ENCODE results near the gene TBX3. TPM values are rescaled to one million over a fixed set of nuclear protein-coding genes. Genes with fewer than 3 reads are reported as not detected.

The TBX3 gene
- total and polyA plus RNA-seq, 2 donors (not counting 3 experiments of a cell fraction or from before 2014, with no cell fraction given): 0.52 to 2.0 TPM

- intact Hi-C loops (cut with micrococcal nuclease): no loop called here
These were observed 17.1 kb upstream of the TBX3 start for GRCh38 chr12:114701104-114701414.

DNA sequence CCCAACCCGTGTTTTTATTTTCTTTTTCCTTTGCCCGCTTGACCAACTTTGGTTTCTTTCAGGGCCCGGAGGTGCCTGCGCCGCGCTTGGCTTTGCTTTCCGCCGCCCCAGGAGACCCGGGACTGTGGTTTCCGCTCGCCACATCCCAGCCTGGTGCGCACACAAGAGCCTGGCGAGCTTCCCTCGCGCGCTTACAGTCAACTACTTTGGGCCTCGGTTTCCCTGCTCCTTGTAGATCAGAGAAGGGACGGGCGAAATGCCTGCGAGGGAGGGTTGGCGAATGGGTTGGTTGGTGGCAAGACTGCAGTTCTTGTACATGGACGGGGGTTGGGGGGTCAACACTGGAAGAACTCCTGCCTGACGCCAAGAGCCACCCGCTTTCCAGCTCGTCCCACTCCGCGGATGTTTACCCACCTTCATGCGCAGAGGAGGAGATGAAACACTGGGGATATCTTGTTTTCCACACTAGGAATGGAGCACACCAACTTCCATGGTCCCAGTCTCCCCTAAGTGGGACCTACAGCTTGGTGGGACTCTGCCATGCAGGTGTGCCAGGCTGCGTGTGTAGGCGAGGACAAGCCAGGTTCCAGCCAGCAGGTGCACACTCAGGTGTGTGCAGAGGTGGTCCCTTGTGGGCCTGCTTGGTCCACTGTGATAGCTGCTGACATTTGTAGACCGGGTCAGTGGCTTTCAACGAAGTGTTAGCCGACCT, 16.6 kb upstream of the TBX3 start:
- TF ChIP-seq EZH2 (IDR thresholded peaks at IDR 0.05; ENCODE audit: borderline replicate concordance, low read depth, low read length, severe bottlenecking) (peak; percentile 16), FOS (IDR thresholded peaks at IDR 0.05; ENCODE audit: borderline replicate concordance, insufficient read depth, low read length) (no peak), JUN (IDR thresholded peaks at IDR 0.05; ENCODE audit: borderline replicate concordance, insufficient read depth, insufficient read length, low read depth) (no peak)
- no peaks in the 10 kb centered on the region for H3K4me1 ChIP-seq (ENCODE audit: control insufficient read depth, extremely low read depth, insufficient read depth, low read length)
- H3K9me3 ChIP-seq (replicated peaks; ENCODE audit: control insufficient read depth, insufficient read depth, low read length): no peaks in the 10 kb centered on the region
- no peaks in the 10 kb centered on the region for H3K9me1 ChIP-seq (replicated peaks; ENCODE audit: control insufficient read depth, extremely low read depth, insufficient read depth, low read length)
- H2AFZ ChIP-seq (ENCODE audit: low read depth, low read length): no peak overlapping the region
- H3K36me3 ChIP-seq (ENCODE audit: control insufficient read depth in 2 of 2, extremely low read depth in 1 of 2, insufficient read depth in 2 of 2, low read length in 2 of 2): no peaks in the 10 kb centered on the region
- no peak overlapping the region for H3K4me3 ChIP-seq (replicated peaks in 1 of 3; ENCODE audit: insufficient read depth in 1 of 3, low read depth in 1 of 3, low read length in 3 of 3)
- no TSS peak for BruUV-seq (replicated peaks)
- no peak for FAIRE-seq
- dilution Hi-C loops (cut with MboI; ENCODE audit: extremely low pct_ligation_motif_present, low sequenced_read_pairs) (no loop called here), intact Hi-C loops (cut with micrococcal nuclease) (no loop called here)
- no peaks in the 10 kb centered on the region for H3K79me2 ChIP-seq (ENCODE audit: control insufficient read depth, insufficient read depth, low read length)
- no peak overlapping the region for H3K9ac ChIP-seq (replicated peaks; ENCODE audit: extremely low read depth, insufficient read depth, low read length)
- ChIA-PET POLR2A (no interaction called here), CTCF (no interaction called here)
- no peak for DNase-seq (ENCODE audit: low read depth, low spot score)
- H3K27me3 ChIP-seq (ENCODE audit: control insufficient read depth in 2 of 2, insufficient read depth in 2 of 2, low read length in 2 of 2): peaks cover 47 to 57% of the 10 kb centered on the region in 2 experiments
- no peak overlapping the region for H3K27ac ChIP-seq (ENCODE audit: insufficient read depth, low read depth, low read length)
- H3K4me2 ChIP-seq (ENCODE audit: insufficient read depth, low read length): no peak overlapping the region
- H4K20me1 ChIP-seq (replicated peaks; ENCODE audit: control insufficient read depth, extremely low read depth, insufficient read depth, low read length): no peaks in the 10 kb centered on the region

More at GRCh38 chr12:114701104-114701414, 17.1 kb upstream of the TBX3 start:
- Histone ChIP-seq H3K9ac (replicated peaks; ENCODE audit: extremely low read depth, insufficient read depth, low read length) (no peak overlapping the region), H2AFZ (ENCODE audit: low read depth, low read length) (no peak overlapping the region), H3K4me2 (ENCODE audit: insufficient read depth, low read length) (no peak overlapping the region), H3K27ac (ENCODE audit: insufficient read depth, low read depth, low read length) (no peak overlapping the region), H4K20me1 (replicated peaks; ENCODE audit: control insufficient read depth, extremely low read depth, insufficient read depth, low read length) (no peaks in the 10 kb centered on the region), H3K79me2 (ENCODE audit: control insufficient read depth, insufficient read depth, low read length) (no peaks in the 10 kb centered on the region), H3K4me3 (replicated peaks in 1 of 3; ENCODE audit: insufficient read depth in 1 of 3, low read depth in 1 of 3, low read length in 3 of 3) (no peak overlapping the region), H3K4me1 (ENCODE audit: control insufficient read depth, extremely low read depth, insufficient read depth, low read length) (no peaks in the 10 kb centered on the region), H3K9me1 (replicated peaks; ENCODE audit: control insufficient read depth, extremely low read depth, insufficient read depth, low read length) (no peaks in the 10 kb centered on the region), H3K36me3 (ENCODE audit: control insufficient read depth in 2 of 2, extremely low read depth in 1 of 2, insufficient read depth in 2 of 2, low read length in 2 of 2) (no peaks in the 10 kb centered on the region), H3K27me3 (ENCODE audit: control insufficient read depth in 2 of 2, insufficient read depth in 2 of 2, low read length in 2 of 2) (peaks cover 46 to 52% of the 10 kb centered on the region in 2 experiments), H3K9me3 (replicated peaks; ENCODE audit: control insufficient read depth, insufficient read depth, low read length) (no peaks in the 10 kb centered on the region)
- FAIRE-seq (no peak), DNase-seq (ENCODE audit: low read depth, low spot score) (no peak)
- dilution Hi-C loops (cut with MboI; ENCODE audit: extremely low pct_ligation_motif_present, low sequenced_read_pairs): no loop called here
- no TSS peak for BruUV-seq (replicated peaks)
- TF ChIP-seq POLR2AphosphoS5 (IDR thresholded peaks at IDR 0.05; ENCODE audit: insufficient read depth, low read depth, low read length) (no peak), JUN (IDR thresholded peaks at IDR 0.05; ENCODE audit: borderline replicate concordance, insufficient read depth, insufficient read length, low read depth) (no peak), MAX (IDR thresholded peaks at IDR 0.05; ENCODE audit: insufficient read depth, insufficient read length) (no peak), POLR2A (IDR thresholded peaks at IDR 0.05; ENCODE audit: low read depth, low read length) (no peak), EZH2 (IDR thresholded peaks at IDR 0.05; ENCODE audit: borderline replicate concordance, low read depth, low read length, severe bottlenecking) (no peak)
- POLR2A ChIA-PET: no interaction called here
- CTCF ChIA-PET: interaction anchor here (1.2 kb wide), 1 partner anchor 38 kb away, joined by 3 read pairs; no protein-coding TSS in a partner anchor

Measured in endothelial cell of umbilical vein (primary cell).